Breast epithelium (tissue), 4 donors: ENCODE measurements around the gene HEATR9. TPM values are rescaled to one million over a fixed set of nuclear protein-coding genes. Genes with fewer than 3 reads are reported as not detected.

Experiments used
- DNase-seq, 2 donors: peaks; one replicate each; pipeline ENCODE4 v3.0.0-alpha.2; 2019; ENCODE audit warnings: low spot score in 2 of 2
- H3K27ac ChIP-seq, 2 donors: fragments of 200-600 bp; sonication (generic) in 1 of 2; one replicate each; pipeline ENCODE4 v1.5.1; 2016 to 2019; ENCODE audit warnings: mild to moderate bottlenecking in 1 of 2
- H3K27me3 ChIP-seq, 2 donors: fragments of 200-600 bp; sonication (generic) in 1 of 2; one replicate each; pipeline versions ENCODE4 v1.5.1 to v1.6.0; 2017 to 2019; ENCODE audit warnings: control low read depth in 1 of 2, mild to moderate bottlenecking in 1 of 2
- H3K36me3 ChIP-seq: fragments of 200-600 bp; one replicate; pipeline ENCODE4 v1.5.1; 2019
- H3K4me1 ChIP-seq, 2 donors: fragments of 200-600 bp; sonication (generic); one replicate each; pipeline ENCODE4 v1.5.1; 2016 to 2019; ENCODE audit warnings: control low read depth in 1 of 2
- H3K4me3 ChIP-seq, 3 donors: fragments of 200-600 bp; sonication (generic); 1 replicate in 2 of 3; 2 replicates in 1 of 3; pipeline ENCODE4 v1.5.1; 2016 to 2019; ENCODE audit warnings: mild to moderate bottlenecking in 3 of 3, moderate library complexity in 2 of 3
- H3K9me3 ChIP-seq, 2 donors: fragments of 200-600 bp; sonication (generic) in 1 of 2; one replicate each; pipeline ENCODE4 v1.5.1; 2016 to 2019; ENCODE audit warnings: control low read depth in 1 of 2
- CTCF ChIP-seq, 3 donors: fragments of 450-650 bp; IDR thresholded peaks; one replicate each; pipeline ENCODE4 v1.5.1; 2016 to 2017; ENCODE audit warnings: antibody characterized with exemption in 3 of 3, mild to moderate bottlenecking in 3 of 3, moderate library complexity in 3 of 3
- POLR2A ChIP-seq: fragments of 450-650 bp; IDR thresholded peaks from one replicate; pipeline ENCODE4 v1.6.1; 2016; ENCODE audit warnings: antibody characterized with exemption, mild to moderate bottlenecking, moderate library complexity
- POLR2AphosphoS5 ChIP-seq, 3 donors: sonication (generic); formaldehyde crosslinking; IDR thresholded peaks; one replicate each; pipeline ENCODE4 v1.6.1; 2017; ENCODE audit warnings: antibody characterized with exemption in 3 of 3
- intact Hi-C: fragments of 100-400 bp; cut with DNase I; formaldehyde crosslinking; loops from one replicate; pipeline ENCODE4 v1.15.1; 2023; ENCODE audit warnings: low total_unique reads
- total RNA-seq, 3 donors: library from RNA; depleted of rRNA; stranded (reverse); fragments of >200 nt; gene quantifications; one replicate each; pipeline ENCODE4 v1.1.0, GENCODE V29; 2016

HEATR9 gene
- total RNA-seq, 3 donors from 2014 or later, result 0.16 TPM; not detected in 2

DNA sequence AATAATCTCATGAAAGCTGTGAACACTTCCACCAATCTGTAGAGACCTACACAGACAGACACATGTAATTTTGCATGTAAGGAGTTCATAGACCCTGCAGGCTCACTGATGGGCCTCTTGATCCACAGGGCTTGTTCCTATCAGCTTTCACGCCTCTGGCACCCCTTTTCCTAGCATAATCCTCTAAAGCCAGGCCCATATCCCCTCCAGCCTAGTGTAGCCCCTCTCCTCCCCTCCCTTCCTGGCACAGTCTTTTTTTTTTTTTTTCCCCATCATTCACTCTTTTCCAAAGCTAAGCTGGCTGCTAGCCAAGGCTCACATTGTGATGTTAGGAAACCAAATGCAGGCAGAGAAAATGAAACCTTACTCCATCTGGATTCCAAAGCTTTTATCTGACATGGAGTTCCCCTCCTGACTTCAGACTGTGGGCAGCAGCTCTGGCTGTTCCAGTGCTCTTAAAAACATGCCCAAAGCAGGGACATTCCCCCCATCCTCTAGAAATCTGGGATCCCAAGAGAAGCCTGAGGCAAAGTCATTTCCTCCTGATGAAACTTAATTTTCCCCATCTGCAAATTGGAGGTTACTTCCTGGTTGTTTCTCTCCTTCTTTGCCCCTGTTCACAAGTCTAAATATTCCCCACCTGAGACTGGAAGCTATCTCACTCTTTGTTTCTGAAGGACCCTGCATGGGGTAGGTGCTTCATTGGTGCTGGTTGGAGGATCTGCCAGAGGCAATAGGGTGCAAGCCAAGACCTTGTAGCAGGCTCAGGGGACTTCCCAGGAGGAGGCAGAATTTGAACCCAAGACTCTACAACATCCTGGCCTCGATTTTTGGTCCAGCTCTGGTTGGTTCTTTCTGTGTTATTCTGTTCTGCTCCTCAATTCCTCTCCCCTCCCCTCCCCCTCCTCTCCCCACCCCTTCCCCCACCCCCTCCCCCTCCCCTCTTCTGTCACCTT lies 21.4 kb upstream of the HEATR9 start:
- intact Hi-C loops, result loop anchor here (5.0 kb wide), 1 partner anchor 393 kb away; no protein-coding TSS in a partner anchor
- no peak for TF ChIP-seq POLR2A
- TF ChIP-seq CTCF (IDR thresholded peaks at IDR 0.05), result no peak
- no peak for TF ChIP-seq POLR2AphosphoS5 (IDR thresholded peaks at IDR 0.05)
- Histone ChIP-seq H3K27me3 (no peaks in the 10 kb centered on the region), H3K4me3 (no peak overlapping the region), H3K4me1 (no peaks in the 10 kb centered on the region), H3K9me3 (peaks cover 0 to 4% of the 10 kb centered on the region in 2 donors), H3K27ac (no peak overlapping the region), H3K36me3 (no peaks in the 10 kb centered on the region)
- DNase-seq, result no peak

DNA sequence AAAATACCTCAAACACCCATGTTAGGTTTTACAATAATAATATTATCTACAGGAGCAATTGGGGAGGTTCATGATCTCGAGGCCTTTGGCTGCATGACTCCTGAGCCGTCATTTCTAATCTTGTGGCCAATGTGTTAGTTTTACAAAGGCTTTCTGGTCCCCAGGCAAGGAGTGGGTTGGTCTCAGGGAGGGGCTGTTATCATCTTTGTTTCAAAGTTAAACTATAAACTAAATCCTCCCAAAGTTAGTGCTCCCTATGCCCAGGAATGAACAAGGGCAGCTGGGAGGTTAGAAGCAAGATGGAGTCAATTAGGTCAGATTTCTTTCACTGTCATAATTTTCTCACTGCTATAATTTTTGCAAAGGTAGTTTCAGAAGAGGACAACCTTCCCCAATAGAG lies 20.6 kb upstream of the HEATR9 start:
- intact Hi-C loops, result loop anchor here (5.0 kb wide), 1 partner anchor 392 kb away; no protein-coding TSS in a partner anchor
- H3K4me1 ChIP-seq, result no peaks in the 10 kb centered on the region
- no peak overlapping the region for H3K4me3 ChIP-seq
- no peak for DNase-seq
- no peaks in the 10 kb centered on the region for H3K36me3 ChIP-seq
- peaks cover 0 to 4% of the 10 kb centered on the region in 2 donors for H3K9me3 ChIP-seq
- H3K27ac ChIP-seq, result no peak overlapping the region
- TF ChIP-seq CTCF (IDR thresholded peaks at IDR 0.05) (no peak), POLR2A (no peak), POLR2AphosphoS5 (IDR thresholded peaks at IDR 0.05) (no peak)
- H3K27me3 ChIP-seq, result no peaks in the 10 kb centered on the region

- no peak for DNase-seq
- Histone ChIP-seq H3K27me3 (no peaks in the 10 kb centered on the region), H3K4me3 (peak within 1 kb of the TSS in 1 of 3 donors; percentile 8), H3K9me3 (no peaks in the 10 kb centered on the region), H3K4me1 (no peaks in the 10 kb centered on the region), H3K36me3 (no peaks in the 10 kb centered on the region), H3K27ac (peak within 1 kb of the TSS in 1 of 2 donors; percentile 25)
- intact Hi-C loops, result no loop called here
- TF ChIP-seq CTCF (IDR thresholded peaks at IDR 0.05) (no peak), POLR2AphosphoS5 (IDR thresholded peaks at IDR 0.05) (no peak)
Observed at GRCh38 chr17:35879773-35880654, 11.3 kb upstream of the HEATR9 start, which contains the start of gene CCL5. Gene CCL5, minus strand, starts transcription at chr17:35880360.

DNA sequence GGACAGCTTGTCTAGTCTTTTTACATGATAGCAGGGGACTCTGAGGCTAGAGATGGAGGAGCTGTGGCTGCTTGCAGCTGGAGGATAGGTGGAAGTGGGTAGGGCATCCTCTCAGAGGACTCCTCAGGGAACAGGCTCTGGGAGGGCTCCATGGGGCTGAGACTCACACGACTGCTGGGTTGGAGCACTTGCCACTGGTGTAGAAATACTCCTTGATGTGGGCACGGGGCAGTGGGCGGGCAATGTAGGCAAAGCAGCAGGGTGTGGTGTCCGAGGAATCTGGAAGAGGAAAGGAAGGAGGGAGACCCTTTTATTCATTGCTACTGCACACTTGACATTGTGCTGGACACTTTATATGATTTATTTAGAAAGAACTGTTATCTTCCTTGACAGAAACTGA lies 9.7 kb upstream of the HEATR9 start:
- Histone ChIP-seq H3K27ac (no peak overlapping the region), H3K27me3 (no peaks in the 10 kb centered on the region), H3K4me3 (no peak overlapping the region), H3K4me1 (no peaks in the 10 kb centered on the region), H3K36me3 (no peaks in the 10 kb centered on the region), H3K9me3 (no peaks in the 10 kb centered on the region)
- intact Hi-C loops, result no loop called here
- DNase-seq, result no peak
- TF ChIP-seq POLR2A (no peak), CTCF (IDR thresholded peaks at IDR 0.05) (no peak), POLR2AphosphoS5 (IDR thresholded peaks at IDR 0.05) (no peak)
